ENCODE measurements around the gene C17orf114.

Gene C17orf114

DNA sequence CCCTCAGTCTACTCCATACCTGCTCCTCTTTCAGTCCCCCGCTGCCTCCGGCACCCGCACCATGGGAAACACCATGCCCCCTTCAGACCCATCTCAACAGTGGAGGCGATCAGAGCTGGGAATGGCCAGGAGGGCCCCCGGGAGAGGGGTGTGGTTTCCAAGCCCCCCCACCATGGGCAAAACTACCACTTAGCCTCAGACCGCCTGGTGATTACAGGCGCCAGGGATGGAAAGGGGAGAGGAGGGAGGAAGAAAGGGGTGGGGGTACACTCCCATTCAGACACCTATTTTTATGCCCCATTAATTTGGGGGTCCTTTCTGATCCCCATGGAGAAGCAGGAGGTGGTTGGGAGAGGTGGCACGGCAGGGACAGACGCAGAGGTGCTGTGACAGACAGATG lies at the start of gene C17orf114:
Gene C17orf114 (minus strand): TSS at position 101 of the 400 bp plus-strand sequence.
- peaks cover 15% of the 10 kb centered on the region for H3K4me1 Mint-ChIP-seq (ENCODE audit: low read depth)
- no peak within 1 kb of the TSS for H3K27ac Mint-ChIP-seq
- no peak within 1 kb of the TSS for H3K4me3 Mint-ChIP-seq
- peaks cover 22% of the 10 kb centered on the region for H3K36me3 Mint-ChIP-seq (ENCODE audit: low read depth)
- no peaks in the 10 kb centered on the region for H3K9me3 Mint-ChIP-seq
- H3K27me3 Mint-ChIP-seq, result no peaks in the 10 kb centered on the region

- H3K4me3 Mint-ChIP-seq, result no peak overlapping the region
- H3K4me1 Mint-ChIP-seq (ENCODE audit: low read depth), result peaks cover 7% of the 10 kb centered on the region
- H3K27me3 Mint-ChIP-seq, result peaks cover 3% of the 10 kb centered on the region
- H3K27ac Mint-ChIP-seq, result no peak overlapping the region
- peaks cover 6% of the 10 kb centered on the region for H3K9me3 Mint-ChIP-seq
- H3K36me3 Mint-ChIP-seq (ENCODE audit: low read depth), result peaks cover 13% of the 10 kb centered on the region
Observed at GRCh38 chr17:4851084-4851483, 49.0 kb upstream of the C17orf114 start.

- Mint-ChIP-seq H3K9me3 (peaks cover 6% of the 10 kb centered on the region), H3K4me1 (ENCODE audit: low read depth) (peaks cover 9% of the 10 kb centered on the region), H3K27ac (no peak overlapping the region), H3K27me3 (peaks cover 3% of the 10 kb centered on the region), H3K4me3 (no peak overlapping the region), H3K36me3 (ENCODE audit: low read depth) (peaks cover 11% of the 10 kb centered on the region)
Observed at GRCh38 chr17:4850246-4850645, 48.1 kb upstream of the C17orf114 start.

- Mint-ChIP-seq H3K27ac (no peak overlapping the region), H3K4me3 (no peak overlapping the region), H3K4me1 (ENCODE audit: low read depth) (peaks cover 10% of the 10 kb centered on the region), H3K9me3 (peaks cover 6% of the 10 kb centered on the region), H3K36me3 (ENCODE audit: low read depth) (peaks cover 11% of the 10 kb centered on the region), H3K27me3 (peaks cover 3% of the 10 kb centered on the region)
Observed at GRCh38 chr17:4849011-4849536, 46.9 kb upstream of the C17orf114 start.

GRCh38 chr17:4846635-4847390 lies 44.7 kb upstream of the C17orf114 start:
- no peaks in the 10 kb centered on the region for H3K9me3 Mint-ChIP-seq
- peaks cover 3% of the 10 kb centered on the region for H3K27me3 Mint-ChIP-seq
- H3K4me1 Mint-ChIP-seq (ENCODE audit: low read depth), result peaks cover 6% of the 10 kb centered on the region
- H3K36me3 Mint-ChIP-seq (ENCODE audit: low read depth), result peaks cover 8% of the 10 kb centered on the region
- no peak overlapping the region for H3K27ac Mint-ChIP-seq
- no peak overlapping the region for H3K4me3 Mint-ChIP-seq

GRCh38 chr17:4845118-4845517 lies 43.0 kb upstream of the C17orf114 start:
- Mint-ChIP-seq H3K9me3 (no peaks in the 10 kb centered on the region), H3K4me1 (ENCODE audit: low read depth) (peaks cover 22% of the 10 kb centered on the region), H3K27ac (no peak overlapping the region), H3K27me3 (no peaks in the 10 kb centered on the region), H3K36me3 (ENCODE audit: low read depth) (peaks cover 8% of the 10 kb centered on the region), H3K4me3 (no peak overlapping the region)

- no peaks in the 10 kb centered on the region for H3K9me3 Mint-ChIP-seq
- no peak overlapping the region for H3K4me3 Mint-ChIP-seq
- H3K4me1 Mint-ChIP-seq (ENCODE audit: low read depth), result peaks cover 39% of the 10 kb centered on the region
- H3K27ac Mint-ChIP-seq, result no peak overlapping the region
- no peaks in the 10 kb centered on the region for H3K27me3 Mint-ChIP-seq
- peaks cover 5% of the 10 kb centered on the region for H3K36me3 Mint-ChIP-seq (ENCODE audit: low read depth)
Observed at GRCh38 chr17:4843321-4844000, 41.3 kb upstream of the C17orf114 start.

GRCh38 chr17:4842376-4842775 lies 40.2 kb upstream of the C17orf114 start:
- Mint-ChIP-seq H3K9me3 (no peaks in the 10 kb centered on the region), H3K27me3 (no peaks in the 10 kb centered on the region), H3K27ac (no peak overlapping the region), H3K36me3 (ENCODE audit: low read depth) (peaks cover 10% of the 10 kb centered on the region), H3K4me3 (no peak overlapping the region), H3K4me1 (ENCODE audit: low read depth) (peaks cover 45% of the 10 kb centered on the region)

- H3K27ac Mint-ChIP-seq, result peak overlapping the region; percentile 78
- no peaks in the 10 kb centered on the region for H3K9me3 Mint-ChIP-seq
- peaks cover 54% of the 10 kb centered on the region for H3K4me1 Mint-ChIP-seq (ENCODE audit: low read depth)
- peaks cover 10% of the 10 kb centered on the region for H3K36me3 Mint-ChIP-seq (ENCODE audit: low read depth)
- no peaks in the 10 kb centered on the region for H3K27me3 Mint-ChIP-seq
- no peak overlapping the region for H3K4me3 Mint-ChIP-seq
Observed at GRCh38 chr17:4840893-4841242, 38.7 kb upstream of the C17orf114 start.

- H3K36me3 Mint-ChIP-seq (ENCODE audit: low read depth), result peaks cover 10% of the 10 kb centered on the region
- H3K9me3 Mint-ChIP-seq, result no peaks in the 10 kb centered on the region
- peak overlapping the region; percentile 78 for H3K27ac Mint-ChIP-seq
- H3K4me1 Mint-ChIP-seq (ENCODE audit: low read depth), result peaks cover 58% of the 10 kb centered on the region
- no peaks in the 10 kb centered on the region for H3K27me3 Mint-ChIP-seq
- H3K4me3 Mint-ChIP-seq, result peak overlapping the region; percentile 9
Observed at GRCh38 chr17:4839965-4840892, 38.1 kb upstream of the C17orf114 start.

DNA sequence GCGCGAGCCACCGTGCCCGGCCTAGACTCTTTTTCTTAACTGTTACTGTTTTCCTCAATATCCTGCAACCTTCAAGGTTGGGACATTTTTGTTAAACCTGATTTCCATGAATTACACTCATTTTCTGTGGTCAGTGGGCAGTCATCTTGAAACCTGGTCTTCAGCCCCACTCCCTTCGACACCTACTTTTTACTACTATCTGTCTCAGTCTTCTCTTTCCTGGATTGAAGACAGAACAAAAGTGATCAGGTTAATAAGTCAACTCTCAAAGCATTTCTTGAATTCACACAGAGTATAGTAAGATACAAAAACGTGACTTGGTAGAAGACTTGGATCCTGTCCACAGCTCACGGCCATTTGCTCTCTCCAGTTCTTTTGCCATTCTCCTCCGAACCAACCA lies 37.1 kb upstream of the C17orf114 start:
- no peak overlapping the region for H3K27ac Mint-ChIP-seq
- peaks cover 67% of the 10 kb centered on the region for H3K4me1 Mint-ChIP-seq (ENCODE audit: low read depth)
- H3K9me3 Mint-ChIP-seq, result no peaks in the 10 kb centered on the region
- H3K36me3 Mint-ChIP-seq (ENCODE audit: low read depth), result peaks cover 14% of the 10 kb centered on the region
- no peaks in the 10 kb centered on the region for H3K27me3 Mint-ChIP-seq
- no peak overlapping the region for H3K4me3 Mint-ChIP-seq

- Mint-ChIP-seq H3K36me3 (ENCODE audit: low read depth) (peaks cover 9% of the 10 kb centered on the region), H3K4me1 (ENCODE audit: low read depth) (peaks cover 73% of the 10 kb centered on the region), H3K9me3 (no peaks in the 10 kb centered on the region), H3K27ac (no peak overlapping the region), H3K4me3 (no peak overlapping the region), H3K27me3 (no peaks in the 10 kb centered on the region)
Observed at GRCh38 chr17:4838309-4838785, 36.2 kb upstream of the C17orf114 start.

GRCh38 chr17:4837471-4838308 lies 35.6 kb upstream of the C17orf114 start:
- H3K27ac Mint-ChIP-seq, result no peak overlapping the region
- H3K4me1 Mint-ChIP-seq (ENCODE audit: low read depth), result peaks cover 74% of the 10 kb centered on the region
- no peaks in the 10 kb centered on the region for H3K9me3 Mint-ChIP-seq
- no peak overlapping the region for H3K4me3 Mint-ChIP-seq
- no peaks in the 10 kb centered on the region for H3K27me3 Mint-ChIP-seq
- peaks cover 9% of the 10 kb centered on the region for H3K36me3 Mint-ChIP-seq (ENCODE audit: low read depth)

GRCh38 chr17:4836221-4836620 lies 34.1 kb upstream of the C17orf114 start:
- Mint-ChIP-seq H3K4me3 (no peak overlapping the region), H3K27ac (no peak overlapping the region), H3K9me3 (no peaks in the 10 kb centered on the region), H3K27me3 (no peaks in the 10 kb centered on the region), H3K36me3 (ENCODE audit: low read depth) (peaks cover 9% of the 10 kb centered on the region), H3K4me1 (ENCODE audit: low read depth) (peaks cover 68% of the 10 kb centered on the region)
